WERI-Rb-1 (cell line): Measurements from ENCODE around the gene LRRC8B.

Source experiments
- DNase-seq: peaks from one replicate; pipeline ENCODE4 v3.0.0-alpha.2; 2020
- H3K27ac ChIP-seq: fragments of 250-450 bp; sonication (Bioruptor Pico); 2 replicates; pipeline ENCODE4 v1.5.1; 2020; ENCODE audit warnings: mild to moderate bottlenecking, moderate library complexity
- H3K27me3 ChIP-seq: fragments of 250-450 bp; sonication (Bioruptor Pico); 2 replicates; pipeline ENCODE4 v1.5.1; 2021; ENCODE audit warnings: mild to moderate bottlenecking, low read depth, moderate library complexity; ENCODE audit not compliant: insufficient read depth, severe bottlenecking
- H3K36me3 ChIP-seq: fragments of 250-450 bp; sonication (Bioruptor Pico); 2 replicates; pipeline ENCODE4 v1.5.1; 2020; ENCODE audit warnings: mild to moderate bottlenecking, moderate library complexity
- H3K4me3 ChIP-seq: 2 replicates; pipeline ENCODE4 v1.5.1; 2011; ENCODE audit warnings: low read depth, mild to moderate bottlenecking, control low read depth, low read length
- H3K9me3 ChIP-seq: fragments of 250-450 bp; sonication (Bioruptor Pico); 2 replicates; pipeline ENCODE4 v1.5.1; 2021; ENCODE audit warnings: mild to moderate bottlenecking, moderate library complexity; ENCODE audit not compliant: severe bottlenecking
- CTCF ChIP-seq: IDR thresholded peaks from 2 replicates; pipeline ENCODE4 v1.5.1; 2011; ENCODE audit warnings: low read depth, mild to moderate bottlenecking, control low read depth, inconsistent platforms, low read length

LRRC8B gene

GRCh38 chr1:89527750-89528381 lies 3.2 kb downstream of the LRRC8B start:
- Histone ChIP-seq H3K27ac (no peak overlapping the region), H3K9me3 (no peaks in the 10 kb centered on the region), H3K36me3 (peaks cover 10% of the 10 kb centered on the region), H3K4me3 (no peak overlapping the region), H3K27me3 (no peaks in the 10 kb centered on the region)
- TF ChIP-seq CTCF = no peak
- DNase-seq = no peak

GRCh38 chr1:89528382-89528780 lies 3.8 kb downstream of the LRRC8B start:
- Histone ChIP-seq H3K27me3 (no peaks in the 10 kb centered on the region), H3K9me3 (no peaks in the 10 kb centered on the region), H3K36me3 (peaks cover 10% of the 10 kb centered on the region), H3K4me3 (no peak overlapping the region), H3K27ac (no peak overlapping the region)
- DNase-seq = no peak
- TF ChIP-seq CTCF = no peak

GRCh38 chr1:89529196-89529595 lies 4.6 kb downstream of the LRRC8B start:
- Histone ChIP-seq H3K27ac (no peak overlapping the region), H3K4me3 (no peak overlapping the region), H3K27me3 (no peaks in the 10 kb centered on the region), H3K9me3 (no peaks in the 10 kb centered on the region), H3K36me3 (peaks cover 10% of the 10 kb centered on the region)
- no peak for TF ChIP-seq CTCF
- DNase-seq = no peak

- Histone ChIP-seq H3K9me3 (no peaks in the 10 kb centered on the region), H3K4me3 (no peak overlapping the region), H3K27me3 (no peaks in the 10 kb centered on the region), H3K36me3 (peaks cover 10% of the 10 kb centered on the region), H3K27ac (peak overlapping the region; percentile 60)
- TF ChIP-seq CTCF = no peak
- DNase-seq = peak; percentile 28
Measured at GRCh38 chr1:89530444-89531089, 5.9 kb downstream of the LRRC8B start.

- peak; percentile 46 for DNase-seq
- H3K27me3 ChIP-seq = no peaks in the 10 kb centered on the region
- no peak for TF ChIP-seq CTCF
- H3K9me3 ChIP-seq = no peaks in the 10 kb centered on the region
- H3K4me3 ChIP-seq = peak overlapping the region; percentile 12; the same call in 1 of the 2 replicates
- H3K27ac ChIP-seq = peak overlapping the region; percentile 60
- peaks cover 10% of the 10 kb centered on the region for H3K36me3 ChIP-seq
Measured at GRCh38 chr1:89531480-89532139, 7.0 kb downstream of the LRRC8B start.
